DMS79 (cell line): Measurements from ENCODE around the gene MT1A.

Source experiments
- DNase-seq: peaks from one replicate; lab custom pipeline; 2025; lab: John Stamatoyannopoulos, UW

MT1A gene

DNA sequence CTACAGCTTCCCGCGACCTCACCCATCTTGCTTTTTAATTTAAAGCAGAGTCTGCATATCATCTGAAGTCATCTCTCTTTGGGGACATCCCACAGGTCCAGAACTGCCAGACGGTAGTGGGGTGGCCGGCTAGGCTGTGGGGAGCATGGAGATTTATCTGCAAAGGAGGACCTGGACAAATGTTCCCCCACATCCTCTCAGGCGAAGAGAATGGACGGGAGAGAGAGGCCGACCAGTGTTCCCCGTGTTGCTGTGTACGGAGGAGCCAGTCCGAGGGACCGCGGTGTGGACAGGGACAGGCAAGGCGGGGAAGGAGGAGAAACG lies 6.7 kb upstream of the MT1A start:
- DNase-seq, result no peak

DNA sequence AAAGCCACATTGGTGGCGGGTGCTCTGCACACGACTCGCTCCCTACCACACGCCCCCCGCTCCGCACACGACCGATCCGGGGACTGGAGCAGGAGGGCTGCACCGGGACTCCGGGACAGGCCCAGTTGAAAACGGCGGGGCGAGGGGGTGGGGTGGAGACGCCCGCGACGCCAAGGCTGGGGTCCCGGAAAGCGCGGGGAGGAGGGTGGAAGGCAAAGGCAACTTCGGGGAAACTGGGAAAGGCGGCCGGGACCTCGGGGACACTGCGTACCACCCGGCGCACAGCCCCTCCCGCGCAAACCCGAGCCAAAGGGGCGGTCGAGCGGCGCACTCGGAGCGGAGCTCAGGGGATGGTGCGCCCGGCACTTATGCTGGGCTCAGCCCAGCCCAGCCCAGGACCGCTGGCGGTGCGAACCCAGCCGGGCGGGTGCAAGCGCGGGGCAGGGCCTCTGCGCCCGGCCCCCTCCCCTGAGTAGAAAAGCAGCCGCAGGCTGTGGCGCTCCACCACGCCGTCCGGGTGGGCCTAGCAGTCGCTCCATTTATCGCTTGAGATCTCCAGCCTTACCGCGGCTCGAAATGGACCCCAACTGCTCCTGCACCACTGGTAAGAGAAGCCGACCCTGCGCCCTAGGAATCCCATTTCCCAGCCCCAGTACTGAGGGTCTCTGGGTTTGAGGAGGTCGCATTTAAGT lies 6.2 kb upstream of the MT1A start, which contains the start of gene MT1M:
TSS of gene MT1M (plus strand) at position 504 of the 692 bp plus-strand sequence. CDS start at position 577, 73 bp downstream.
- DNase-seq, result no peak

DNA sequence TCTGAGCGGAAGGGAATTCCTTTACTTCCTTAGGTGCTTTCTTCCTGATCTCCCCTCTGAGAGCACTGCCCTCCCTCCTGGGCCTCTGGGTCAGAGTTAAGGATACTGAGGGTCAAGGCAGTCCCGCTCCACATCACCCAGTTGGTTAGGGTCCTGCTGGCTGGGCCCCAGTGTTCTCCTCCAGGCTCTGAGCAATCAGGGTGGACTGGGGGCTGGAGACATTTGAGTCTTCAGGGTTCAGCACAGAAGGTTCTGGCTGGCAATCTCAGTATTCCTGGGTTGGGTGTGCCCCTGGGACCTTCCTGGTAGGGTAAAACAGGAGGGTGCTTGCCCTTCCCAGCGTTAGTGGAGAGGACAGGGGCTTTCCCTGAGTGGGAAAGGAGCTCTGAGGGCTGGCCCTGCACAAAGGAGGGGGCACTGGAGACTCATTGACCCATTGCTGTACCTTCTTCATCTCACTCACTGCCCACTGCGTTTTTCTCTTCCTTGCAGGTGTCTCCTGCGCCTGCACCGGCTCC lies 5.6 kb upstream of the MT1A start:
- DNase-seq, result no peak

GRCh38 chr16:56633535-56633934 lies 4.9 kb upstream of the MT1A start:
- DNase-seq, result no peak

DNA sequence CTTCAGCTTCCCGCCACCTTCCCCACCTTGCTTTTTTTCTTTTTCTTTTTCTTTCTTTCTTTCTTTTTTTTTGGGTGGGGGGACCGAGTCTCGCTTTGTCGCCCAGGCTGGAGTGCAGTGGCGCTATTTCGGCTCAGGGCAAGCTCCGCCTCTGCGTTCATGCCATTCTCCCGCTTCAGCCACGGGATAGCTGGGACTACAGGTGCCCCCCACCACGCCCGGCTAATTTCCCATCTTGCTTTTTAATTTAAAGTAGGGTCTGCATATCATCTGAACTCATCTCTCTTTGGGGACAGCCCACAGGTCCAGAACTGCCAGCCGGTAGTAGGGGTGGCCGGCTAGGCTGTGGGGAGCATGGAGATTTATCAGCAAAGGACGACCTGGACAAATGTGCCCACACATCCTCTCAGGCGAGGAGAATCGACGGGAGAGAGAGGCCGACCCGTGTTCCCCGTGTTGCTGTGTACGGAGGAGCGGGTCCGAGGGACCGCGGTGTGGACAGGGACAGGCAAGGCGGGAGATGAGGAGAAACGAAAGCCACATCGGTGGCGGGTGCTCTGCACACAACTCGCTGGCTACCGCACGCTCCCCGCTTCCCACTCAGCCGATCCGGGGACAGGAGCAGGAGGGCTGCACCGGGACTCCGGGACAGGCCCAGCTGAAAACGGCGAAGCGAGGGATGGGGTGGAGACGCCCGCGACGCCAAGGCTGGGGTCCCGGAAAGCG lies 3.6 kb upstream of the MT1A start:
- no peak for DNase-seq

GRCh38 chr16:56635441-56635967 lies 3.0 kb upstream of the MT1A start:
- no peak for DNase-seq

DNA sequence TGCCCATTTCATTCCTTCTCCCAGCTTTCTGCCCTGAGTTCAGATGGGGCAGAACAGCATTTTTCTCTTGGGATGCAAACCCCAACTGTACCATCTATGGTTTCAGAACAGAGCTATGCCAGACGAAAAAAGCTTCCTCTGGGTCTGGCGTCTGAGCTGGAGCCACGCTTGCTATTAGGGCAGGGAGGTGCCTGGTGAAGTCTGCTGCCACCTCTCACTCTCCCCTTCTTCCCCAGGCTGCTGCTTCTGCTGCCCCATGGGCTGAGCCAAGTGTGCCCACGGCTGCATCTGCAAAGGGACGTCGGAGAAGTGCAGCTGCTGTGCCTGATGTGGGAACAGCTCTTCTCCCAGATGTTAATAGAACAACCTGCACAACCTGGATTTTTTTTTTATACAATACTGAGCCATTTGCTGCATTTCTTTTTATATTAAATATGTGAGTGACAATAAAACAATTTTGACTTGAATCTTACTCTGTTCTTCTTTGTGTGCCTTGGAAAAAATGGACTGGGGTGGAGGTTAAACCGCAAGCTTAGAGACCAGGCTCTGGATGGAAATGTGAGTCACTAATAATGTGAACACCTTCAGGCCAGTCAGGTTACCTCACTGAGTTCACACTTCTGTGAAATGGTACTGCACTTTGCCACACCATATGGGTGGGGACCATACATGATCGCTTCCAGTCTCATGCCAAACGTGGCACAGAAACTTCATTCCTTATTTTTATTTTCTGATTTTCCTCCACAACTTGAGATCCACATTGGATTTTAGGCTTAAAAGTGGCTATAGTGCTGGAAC lies 1.7 kb upstream of the MT1A start:
- no peak for DNase-seq

DNA sequence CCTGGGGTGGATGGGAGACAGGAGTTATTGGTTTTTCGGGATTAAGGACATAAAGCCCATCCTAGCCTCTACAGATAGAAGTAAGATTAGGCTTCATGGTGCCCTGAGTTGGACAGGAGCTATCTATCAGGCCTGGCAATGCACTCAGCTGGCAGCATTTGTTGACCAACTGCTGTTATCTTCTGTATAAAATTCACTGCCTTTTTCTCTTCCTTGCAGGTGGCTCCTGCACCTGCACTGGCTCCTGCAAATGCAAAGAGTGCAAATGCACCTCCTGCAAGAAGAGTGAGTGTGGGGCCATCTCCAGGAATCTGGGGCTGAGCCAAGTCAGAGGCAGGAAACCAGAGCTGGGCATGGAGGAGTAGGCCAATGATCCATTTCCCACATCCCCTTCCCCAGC lies 579 bp downstream of the MT1A start:
- no peak for DNase-seq

DNA sequence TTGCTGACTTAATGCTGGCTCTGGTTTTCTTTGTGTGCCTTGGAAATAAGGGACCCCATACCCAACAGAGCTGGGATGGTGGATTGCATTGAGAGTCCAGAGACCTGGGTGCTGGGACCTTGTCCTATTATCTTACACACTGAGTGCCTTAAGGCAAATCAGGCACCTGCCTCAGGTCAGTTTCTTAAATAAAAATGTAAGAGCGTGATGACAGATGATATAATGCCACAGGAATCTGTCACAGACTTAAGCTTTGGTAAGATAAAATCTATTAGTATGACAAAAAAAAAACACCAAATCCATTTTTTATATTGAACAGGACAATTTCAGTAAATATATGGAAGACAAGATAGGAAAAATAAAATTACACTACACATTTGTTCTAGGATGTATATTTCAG lies 1.6 kb downstream of the MT1A start:
- DNase-seq, result no peak

DNA sequence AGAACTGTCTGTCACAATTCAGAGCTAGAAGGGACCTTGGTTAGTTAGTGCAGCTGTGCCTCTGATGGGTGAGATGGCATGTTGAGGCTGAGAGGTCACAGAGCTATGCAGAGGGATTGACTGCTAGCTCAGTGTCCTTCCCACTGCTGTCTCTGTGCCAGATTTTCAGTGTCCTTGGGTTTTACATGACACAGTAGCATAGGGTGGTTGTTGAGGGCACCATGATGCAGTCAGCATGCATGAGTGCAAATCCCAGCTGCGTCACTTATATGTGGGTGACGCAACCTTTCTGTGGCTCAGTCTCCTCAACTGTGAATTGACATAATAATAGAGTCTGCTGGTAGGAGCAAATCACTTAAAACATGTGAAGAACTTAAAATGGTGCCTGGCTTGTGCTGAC lies 2.7 kb downstream of the MT1A start:
- DNase-seq, result no peak

GRCh38 chr16:56643080-56643778 lies 4.8 kb downstream of the MT1A start:
- DNase-seq, result no peak

- no peak for DNase-seq
Measured at GRCh38 chr16:56643833-56644232, 5.4 kb downstream of the MT1A start.

- no peak for DNase-seq
Measured at GRCh38 chr16:56645311-56645710, 6.8 kb downstream of the MT1A start.

GRCh38 chr16:56645838-56646237 lies 7.4 kb downstream of the MT1A start:
- DNase-seq, result no peak

DNA sequence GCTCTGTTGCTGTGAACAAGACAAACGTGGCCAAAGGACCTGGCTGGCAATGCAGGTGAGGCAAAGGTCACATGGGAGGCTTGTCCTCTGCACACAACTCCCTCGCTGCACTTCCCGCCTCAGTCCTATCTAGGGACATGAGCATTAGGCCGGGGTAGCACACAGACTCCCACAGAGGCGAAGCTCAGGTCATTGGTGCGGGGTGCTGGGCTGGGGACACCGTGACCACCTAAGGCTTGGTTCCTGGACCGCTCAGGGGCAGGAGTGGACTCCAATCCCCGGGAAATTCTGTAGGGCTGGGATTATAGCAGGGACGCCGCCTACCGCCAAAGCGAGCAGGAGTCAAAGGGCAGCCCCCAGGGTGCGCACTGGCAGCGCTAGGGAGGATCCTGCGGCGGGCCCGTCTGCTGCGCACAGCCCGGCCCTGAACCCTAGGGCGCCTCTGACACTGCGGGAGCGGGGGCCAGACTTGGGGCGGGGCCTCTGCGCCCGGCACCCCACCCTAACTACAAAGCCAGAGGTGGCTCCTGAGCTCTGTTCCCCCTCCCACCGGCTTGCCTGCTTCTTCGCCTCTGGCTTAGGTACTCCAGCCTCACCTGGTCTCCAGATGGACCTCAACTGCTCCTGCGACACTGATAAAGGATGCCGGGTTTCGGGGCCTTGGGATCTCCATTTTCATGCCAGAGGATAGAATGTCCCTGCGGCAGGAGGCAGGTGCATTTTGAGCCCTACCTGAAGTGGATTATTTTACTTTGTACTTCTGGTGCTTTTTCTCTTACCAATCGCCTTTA lies 9.4 kb downstream of the MT1A start:
- DNase-seq, result no peak

GRCh38 chr16:56649271-56649670 lies 10.8 kb downstream of the MT1A start:
- no peak for DNase-seq

GRCh38 chr16:56649820-56650219 lies 11.4 kb downstream of the MT1A start:
- DNase-seq, result no peak

DNA sequence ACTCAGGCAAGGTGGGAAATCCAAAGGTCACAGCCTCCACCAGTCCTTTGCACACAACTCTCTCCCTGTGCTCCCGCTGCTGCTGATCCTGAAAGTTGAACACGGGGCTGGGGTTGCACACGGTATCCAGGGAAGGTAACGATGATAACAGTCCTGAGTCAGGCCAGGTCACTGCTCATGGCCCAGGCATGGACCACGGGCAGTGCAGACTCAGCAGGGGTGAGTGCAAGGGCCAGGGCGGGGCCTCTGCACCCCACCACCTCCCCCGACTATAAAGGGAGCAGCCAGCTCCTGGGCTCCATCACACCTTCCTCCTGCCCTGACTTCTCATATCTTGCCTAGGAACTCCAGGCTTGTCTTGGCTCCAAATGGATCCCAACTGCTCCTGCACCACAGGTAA lies 13.1 kb downstream of the MT1A start, which contains the start of gene MT1B:
TSS of gene MT1B (plus strand) at position 301 of the 400 bp plus-strand sequence. CDS start at position 369, 68 bp downstream.
- no peak for DNase-seq

- DNase-seq, result no peak
Measured at GRCh38 chr16:56652600-56652999, 14.1 kb downstream of the MT1A start.

GRCh38 chr16:56653218-56653617 lies 14.8 kb downstream of the MT1A start:
- DNase-seq, result no peak
